ENCODE results near the gene POLR2F. TPM values are rescaled to one million over a fixed set of nuclear protein-coding genes. Genes with fewer than 3 reads are reported as not detected.

Gene POLR2F
- total RNA-seq, 1 experiment from 2014 or later: 107 TPM

- Histone ChIP-seq H3K4me3 (replicated peaks in 1 of 2; ENCODE audit: low read depth in 1 of 2, low read length in 2 of 2) (no peak overlapping the region), H3K27me3 (ENCODE audit: insufficient read depth, low read length) (no peaks in the 10 kb centered on the region), H3K79me2 (ENCODE audit: insufficient read depth, low read length) (no peaks in the 10 kb centered on the region), H4K20me1 (ENCODE audit: insufficient read depth) (no peaks in the 10 kb centered on the region), H3K27ac (ENCODE audit: low read depth, low read length) (peak overlapping the region; percentile 78), H2AFZ (ENCODE audit: low read depth, low read length, poor library complexity, severe bottlenecking) (no peak overlapping the region), H3K9ac (ENCODE audit: low read length) (peak overlapping the region; percentile 19; the same call in 1 of the 2 replicates), H3K36me3 (ENCODE audit: control insufficient read depth in 1 of 2, insufficient read depth in 2 of 2, low read length in 2 of 2) (peaks cover 8 to 17% of the 10 kb centered on the region in 2 experiments; a peak in 3 of 4 replicates), H3K4me1 (ENCODE audit: control insufficient read depth in 1 of 2, insufficient read depth in 2 of 2, low read length in 2 of 2) (peaks cover 13 to 18% of the 10 kb centered on the region in 2 experiments), H3K9me3 (ENCODE audit: control insufficient read depth in 1 of 2, insufficient read depth in 1 of 2, low read depth in 1 of 2, low read length in 2 of 2) (no peaks in the 10 kb centered on the region), H3K4me2 (ENCODE audit: low read length) (peak overlapping the region; percentile 71), H3K9me2 (ENCODE audit: insufficient read depth) (no peaks in the 10 kb centered on the region)
- no peak for DNase-seq (ENCODE audit: low read depth, low spot score)
- ChIA-PET CTCF (interaction anchor here (2.2 kb wide), 1 partner anchor 70 kb away, joined by 6 read pairs; no protein-coding TSS in a partner anchor), RAD21 (ENCODE audit: low non-redundant PET in 1 of 2, low total read pairs in 2 of 2, uncharacterized antibody in 2 of 2, unreplicated experiment in 2 of 2) (no interaction called here), POLR2A (no interaction called here)
- no peak for TF ChIP-seq EZH2 (IDR thresholded peaks at IDR 0.05)
- TF ChIP-seq CBX3 (IDR thresholded peaks at IDR 0.05; ENCODE audit: low read depth): no peak
- no peak for TF ChIP-seq POLR2AphosphoS5 (IDR thresholded peaks at IDR 0.05; ENCODE audit: low read depth, low read length)
- TF ChIP-seq ZNF274 (IDR thresholded peaks at IDR 0.05; ENCODE audit: low read depth, low read length): no peak
- no peak for TF ChIP-seq SP1 (IDR thresholded peaks at IDR 0.05; ENCODE audit: low read depth)
- TF ChIP-seq SRF (IDR thresholded peaks at IDR 0.05; ENCODE audit: low read depth): no peak
- TF ChIP-seq ATF3 (IDR thresholded peaks at IDR 0.05): no peak
- TF ChIP-seq REST (IDR thresholded peaks at IDR 0.05; ENCODE audit: low read depth): no peak
- TF ChIP-seq YY1 (IDR thresholded peaks at IDR 0.05; ENCODE audit: extremely low read depth, insufficient replicate concordance, low read depth, low read length): no peak
- no peak for TF ChIP-seq JUND (IDR thresholded peaks at IDR 0.05)
- TF ChIP-seq POLR2A (IDR thresholded peaks at IDR 0.05; ENCODE audit: borderline replicate concordance, extremely low read depth, insufficient read depth, insufficient read length): no peak
- intact Hi-C loops (cut with micrococcal nuclease): loop anchor here (10.0 kb wide), 1 partner anchor 48 kb away; no protein-coding TSS in a partner anchor
- ATAC-seq: 0 out of 2 replicates have a peak, but pooled peaks have one; percentile 6
- no TSS peak for BruUV-seq (replicated peaks)
Measured at GRCh38 chr22:37932821-37933578, 20.5 kb upstream of the POLR2F start.
